BJ (cell line): Measurements from ENCODE around the gene GLRA1. TPM values are rescaled to one million over a fixed set of nuclear protein-coding genes. Genes with fewer than 3 reads are reported as not detected.
"Not testable (repeated sequence)": the region's sequence is repeated elsewhere in the genome, so short reads cannot be mapped to it uniquely, and the experiment has no call there.

Source experiments
- CTCF ChIA-PET: fragments of 350-600 bp; formaldehyde crosslinking; extraction: SDS; loops from one replicate; lab custom pipeline; 2021; ENCODE audit warnings: antibody characterized with exemption, inconsistent platforms; lab: Yijun Ruan, JAX
- POLR2A ChIA-PET: fragments of 300-600 bp; sonication (Branson Sonifier 250); formaldehyde crosslinking; extraction: SDS; loops from one replicate; lab custom pipeline; 2021; ENCODE audit warnings: antibody characterized with exemption; lab: Charles Lee
- DNase-seq: peaks from one replicate; pipeline ENCODE4 v3.0.0-alpha.2; 2011; ENCODE audit warnings: low read depth
- H3K27me3 ChIP-seq: 2 replicates; pipeline ENCODE4 v1.6.0; 2011; ENCODE audit warnings: low read length; ENCODE audit not compliant: control insufficient read depth, insufficient read depth
- H3K36me3 ChIP-seq: 2 replicates; pipeline ENCODE4 v1.5.1; 2011; ENCODE audit warnings: low read length; ENCODE audit not compliant: control insufficient read depth, insufficient read depth
- H3K4me3 ChIP-seq: 2 replicates; pipeline ENCODE4 v1.5.1; 2011; ENCODE audit warnings: low read depth, mild to moderate bottlenecking, control low read depth, low read length
- CTCF ChIP-seq: IDR thresholded peaks from 2 replicates; pipeline ENCODE4 v1.5.1; 2011; ENCODE audit warnings: low read depth, mild to moderate bottlenecking, control low read depth, inconsistent platforms, low read length, moderate library complexity; ENCODE audit not compliant: insufficient read depth
- polyA plus RNA-seq: library from polyadenylated mRNA; depleted of rRNA; stranded (reverse); fragments of >200 nt; gene quantifications from 2 replicates; pipeline ENCODE4 v1.2.3, GENCODE V29; 2011

Gene GLRA1
- polyA plus RNA-seq, 1 experiment = not detected

- DNase-seq = no peak
- H3K4me3 ChIP-seq = no peak overlapping the region
- no peak for TF ChIP-seq CTCF
- H3K36me3 ChIP-seq = peaks cover 17% of the 10 kb centered on the region
- ChIA-PET POLR2A (no interaction called here), CTCF (no interaction called here)
- H3K27me3 ChIP-seq = no peaks in the 10 kb centered on the region
Observed at GRCh38 chr5:151793358-151793757, 131.3 kb downstream of the GLRA1 start.

GRCh38 chr5:151787817-151788216 lies 136.8 kb downstream of the GLRA1 start:
- Histone ChIP-seq H3K4me3 (no peak overlapping the region), H3K27me3 (no peaks in the 10 kb centered on the region), H3K36me3 (peaks cover 9% of the 10 kb centered on the region)
- TF ChIP-seq CTCF = no peak
- ChIA-PET CTCF (interaction anchor here (0.7 kb wide), 1 partner anchor 11 kb away, joined by 3 read pairs; no protein-coding TSS in a partner anchor), POLR2A (no interaction called here)
- DNase-seq = no peak

GRCh38 chr5:151786468-151786867 lies 138.2 kb downstream of the GLRA1 start:
- TF ChIP-seq CTCF = no peak
- CTCF ChIA-PET = no interaction called here
- Histone ChIP-seq H3K27me3 (no peaks in the 10 kb centered on the region), H3K4me3 (no peak overlapping the region), H3K36me3 (peaks cover 7% of the 10 kb centered on the region)
- POLR2A ChIA-PET = no interaction called here
- no peak for DNase-seq

- CTCF ChIA-PET = interaction anchor here (1.3 kb wide), 1 partner anchor 15 kb away, joined by 3 read pairs; no protein-coding TSS in a partner anchor
Observed at GRCh38 chr5:151784141-151784540, 140.5 kb downstream of the GLRA1 start.

GRCh38 chr5:151783664-151784063 lies 141.0 kb downstream of the GLRA1 start:
- CTCF ChIA-PET = interaction anchor here (1.0 kb wide), 1 partner anchor 13 kb away, joined by 7 read pairs; no protein-coding TSS in a partner anchor
- H3K36me3 ChIP-seq, H3K4me3 ChIP-seq, POLR2A ChIA-PET, DNase-seq, H3K27me3 ChIP-seq: not testable (repeated sequence)

More at GRCh38 chr5:151784141-151784540, 140.5 kb downstream of the GLRA1 start:
- POLR2A ChIA-PET = interaction anchor here (0.6 kb wide), 1 partner anchor 10 kb away, joined by 3 read pairs; no protein-coding TSS in a partner anchor
- no peak for DNase-seq
- H3K36me3 ChIP-seq = peaks cover 3% of the 10 kb centered on the region; the same call in 1 of the 2 replicates
- no peak overlapping the region for H3K4me3 ChIP-seq
- no peaks in the 10 kb centered on the region for H3K27me3 ChIP-seq
- no peak for TF ChIP-seq CTCF

DNA sequence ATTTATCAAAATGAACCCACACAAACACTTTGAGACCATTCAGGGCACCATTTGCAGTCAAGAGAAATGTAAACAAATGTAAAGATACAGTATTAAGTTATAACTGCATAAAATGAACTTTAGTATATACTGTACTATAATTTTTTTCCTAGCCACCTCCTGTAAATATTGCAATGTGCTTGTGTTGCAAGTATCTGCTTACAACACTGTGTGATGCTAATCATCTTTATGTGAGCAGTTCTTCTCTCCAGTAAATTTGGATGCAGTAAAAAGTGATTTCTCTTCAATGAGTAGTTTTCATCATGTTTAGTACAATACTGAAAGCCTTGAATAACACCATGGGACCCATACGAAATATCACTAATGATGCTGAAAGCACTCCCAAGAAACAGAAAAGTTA lies 143.4 kb downstream of the GLRA1 start:
- CTCF ChIA-PET = no interaction called here

More for the DNA sequence above, 143.4 kb downstream of the GLRA1 start:
- Histone ChIP-seq H3K4me3 (no peak overlapping the region), H3K36me3 (no peaks in the 10 kb centered on the region), H3K27me3 (no peaks in the 10 kb centered on the region)
- no peak for DNase-seq
- TF ChIP-seq CTCF = no peak
- POLR2A ChIA-PET = no interaction called here
